RWPE2 (cell line): Measurements from ENCODE around the gene MGAT3.
A peak's percentile ranks its signal among the peaks of the same experiment; 100 is the strongest.

Source experiments
- ATAC-seq: fragments of 200-7000 bp; cut with Tn5 transposase; 3 replicates; pipeline ENCODE4 v1.9.1; 2021; ENCODE audit warnings: low read depth
- DNase-seq: peaks from one replicate; pipeline ENCODE4 v3.0.0-alpha.2; 2020; ENCODE audit warnings: low spot score
- H3K27ac ChIP-seq: fragments of 450-650 bp; 2 replicates; pipeline ENCODE4 v1.5.1; 2017; ENCODE audit warnings: mild to moderate bottlenecking; ENCODE audit not compliant: poor library complexity, severe bottlenecking
- H3K27me3 ChIP-seq: fragments of 250-450 bp; sonication (Bioruptor Pico); 2 replicates; pipeline ENCODE4 v1.5.1; 2021; ENCODE audit warnings: mild to moderate bottlenecking, moderate library complexity; ENCODE audit not compliant: insufficient read depth, poor library complexity, severe bottlenecking
- H3K36me3 ChIP-seq: fragments of 250-450 bp; sonication (Bioruptor Pico); 2 replicates; pipeline ENCODE4 v1.5.1; 2020; ENCODE audit warnings: low read depth, mild to moderate bottlenecking, moderate library complexity
- H3K4me1 ChIP-seq: fragments of 250-450 bp; sonication (Bioruptor Pico); 2 replicates; pipeline ENCODE4 v1.5.1; 2021; ENCODE audit warnings: mild to moderate bottlenecking, moderate library complexity; ENCODE audit not compliant: insufficient read depth, poor library complexity, severe bottlenecking
- H3K4me3 ChIP-seq: fragments of 250-450 bp; sonication (Bioruptor Pico); 2 replicates; pipeline ENCODE4 v1.5.1; 2021; ENCODE audit warnings: mild to moderate bottlenecking, moderate library complexity; ENCODE audit not compliant: severe bottlenecking
- H3K9me3 ChIP-seq: fragments of 250-450 bp; sonication (Bioruptor Pico); 2 replicates; pipeline ENCODE4 v1.5.1; 2021; ENCODE audit warnings: mild to moderate bottlenecking, moderate library complexity; ENCODE audit not compliant: severe bottlenecking
- CTCF ChIP-seq: fragments of 450-650 bp; IDR thresholded peaks from one replicate; pipeline ENCODE4 v1.5.1; 2017; ENCODE audit warnings: mild to moderate bottlenecking, moderate library complexity; ENCODE audit not compliant: poor library complexity, severe bottlenecking

MGAT3 gene

GRCh38 chr22:39479254-39479653 lies 22.4 kb downstream of the MGAT3 start:
- DNase-seq (no peak), ATAC-seq (no peak)
- Histone ChIP-seq H3K27me3 (no peaks in the 10 kb centered on the region), H3K9me3 (no peaks in the 10 kb centered on the region), H3K27ac (no peak overlapping the region), H3K36me3 (no peaks in the 10 kb centered on the region), H3K4me3 (no peak overlapping the region), H3K4me1 (no peaks in the 10 kb centered on the region)
- TF ChIP-seq CTCF = no peak

- no peak for DNase-seq
- no peaks in the 10 kb centered on the region for H3K4me1 ChIP-seq
- TF ChIP-seq CTCF = no peak
- no peaks in the 10 kb centered on the region for H3K9me3 ChIP-seq
- no peak overlapping the region for H3K4me3 ChIP-seq
- no peak overlapping the region for H3K27ac ChIP-seq
- H3K27me3 ChIP-seq = no peaks in the 10 kb centered on the region
- H3K36me3 ChIP-seq = no peaks in the 10 kb centered on the region
- no peak for ATAC-seq
Measured at GRCh38 chr22:39480557-39480956, 23.7 kb downstream of the MGAT3 start.

GRCh38 chr22:39481054-39481453 lies 24.2 kb downstream of the MGAT3 start:
- H3K27me3 ChIP-seq = no peaks in the 10 kb centered on the region
- H3K4me3 ChIP-seq = no peak overlapping the region
- H3K36me3 ChIP-seq = no peaks in the 10 kb centered on the region
- H3K4me1 ChIP-seq = no peaks in the 10 kb centered on the region
- H3K27ac ChIP-seq = no peak overlapping the region
- no peak for DNase-seq
- no peak for ATAC-seq
- no peaks in the 10 kb centered on the region for H3K9me3 ChIP-seq
- TF ChIP-seq CTCF = no peak

- H3K36me3 ChIP-seq = no peaks in the 10 kb centered on the region
- no peak for TF ChIP-seq CTCF
- no peak for ATAC-seq
Measured at GRCh38 chr22:39481595-39481994, 24.8 kb downstream of the MGAT3 start.

GRCh38 chr22:39482768-39483167 lies 26.0 kb downstream of the MGAT3 start:
- no peak overlapping the region for H3K4me3 ChIP-seq
- H3K9me3 ChIP-seq = no peaks in the 10 kb centered on the region
- DNase-seq (no peak), ATAC-seq (peak; percentile 22; the same call in 1 of the 3 replicates)
- no peak for TF ChIP-seq CTCF
- no peak overlapping the region for H3K27ac ChIP-seq
- no peaks in the 10 kb centered on the region for H3K27me3 ChIP-seq
- H3K4me1 ChIP-seq = no peaks in the 10 kb centered on the region
- no peaks in the 10 kb centered on the region for H3K36me3 ChIP-seq

More at GRCh38 chr22:39481595-39481994, 24.8 kb downstream of the MGAT3 start:
- H3K27me3 ChIP-seq = no peaks in the 10 kb centered on the region
- DNase-seq = no peak
- H3K4me3 ChIP-seq = no peak overlapping the region
- no peaks in the 10 kb centered on the region for H3K9me3 ChIP-seq
- no peaks in the 10 kb centered on the region for H3K4me1 ChIP-seq
- no peak overlapping the region for H3K27ac ChIP-seq
